WTC11 (cell line): ENCODE data around the gene SOWAHD.

Experiments used
- CTCF ChIP-seq: fragments of 200-600 bp; IDR thresholded peaks from 2 replicates; pipeline ENCODE4 v1.8.0; 2022; ENCODE audit warnings: antibody characterized with exemption
- NR2C2 ChIP-seq: sonication (generic); formaldehyde crosslinking; IDR thresholded peaks from 2 replicates; pipeline ENCODE4 v1.8.0; 2022; ENCODE audit warnings: mild to moderate bottlenecking, missing genetic modification reagents
- PRRX2 ChIP-seq: fragments of 250-450 bp; sonication (Bioruptor Pico); IDR thresholded peaks from 2 replicates; pipeline ENCODE4 v1.8.0; 2021; ENCODE audit warnings: mild to moderate bottlenecking
- ZNF512 ChIP-seq: sonication (generic); formaldehyde crosslinking; IDR thresholded peaks from 2 replicates; pipeline ENCODE4 v1.8.1; 2022; ENCODE audit warnings: missing genetic modification reagents, borderline replicate concordance
- TF ChIP-seq, protein P1 (sequence below): sonication (generic); formaldehyde crosslinking; IDR thresholded peaks from 2 replicates; pipeline ENCODE4 v1.8.0; 2022; ENCODE audit warnings: mild to moderate bottlenecking, missing genetic modification reagents

DNA sequence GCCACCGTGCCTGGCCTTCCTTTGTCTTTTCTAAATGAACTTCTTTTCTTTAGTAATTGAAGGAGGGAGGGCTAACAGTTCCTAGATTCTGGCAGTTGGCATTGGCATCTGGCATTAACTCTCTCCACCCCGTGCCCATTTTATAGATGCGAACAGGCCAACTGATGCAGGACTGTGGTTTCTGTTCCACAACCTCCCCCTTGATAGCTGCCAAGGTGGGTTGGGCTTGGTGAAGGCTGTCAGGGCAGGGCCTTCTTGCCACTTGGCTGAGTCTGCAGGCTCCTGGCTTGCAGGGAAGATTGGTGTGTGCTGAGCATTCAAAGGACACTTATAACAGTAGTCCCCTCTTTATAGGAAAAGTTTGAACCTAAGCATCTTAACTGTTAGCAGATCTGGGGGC lies 4.3 kb downstream of the SOWAHD start:
- TF ChIP-seq NR2C2 (CRISPR knock-in tag), result no peak
- TF ChIP-seq, protein P1, sequence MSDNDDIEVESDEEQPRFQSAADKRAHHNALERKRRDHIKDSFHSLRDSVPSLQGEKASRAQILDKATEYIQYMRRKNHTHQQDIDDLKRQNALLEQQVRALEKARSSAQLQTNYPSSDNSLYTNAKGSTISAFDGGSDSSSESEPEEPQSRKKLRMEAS, result no peak
- TF ChIP-seq CTCF, result no peak
- no peak for TF ChIP-seq PRRX2
- TF ChIP-seq ZNF512 (CRISPR knock-in tag), result no peak
